GM04504 (cell line): Measurements from ENCODE around the gene IRX6.

ENCODE experiments used
- DNase-seq: peaks from one replicate; pipeline ENCODE4 v3.0.0-alpha.2; 2012; ENCODE audit warnings: low read depth

IRX6 gene

DNA sequence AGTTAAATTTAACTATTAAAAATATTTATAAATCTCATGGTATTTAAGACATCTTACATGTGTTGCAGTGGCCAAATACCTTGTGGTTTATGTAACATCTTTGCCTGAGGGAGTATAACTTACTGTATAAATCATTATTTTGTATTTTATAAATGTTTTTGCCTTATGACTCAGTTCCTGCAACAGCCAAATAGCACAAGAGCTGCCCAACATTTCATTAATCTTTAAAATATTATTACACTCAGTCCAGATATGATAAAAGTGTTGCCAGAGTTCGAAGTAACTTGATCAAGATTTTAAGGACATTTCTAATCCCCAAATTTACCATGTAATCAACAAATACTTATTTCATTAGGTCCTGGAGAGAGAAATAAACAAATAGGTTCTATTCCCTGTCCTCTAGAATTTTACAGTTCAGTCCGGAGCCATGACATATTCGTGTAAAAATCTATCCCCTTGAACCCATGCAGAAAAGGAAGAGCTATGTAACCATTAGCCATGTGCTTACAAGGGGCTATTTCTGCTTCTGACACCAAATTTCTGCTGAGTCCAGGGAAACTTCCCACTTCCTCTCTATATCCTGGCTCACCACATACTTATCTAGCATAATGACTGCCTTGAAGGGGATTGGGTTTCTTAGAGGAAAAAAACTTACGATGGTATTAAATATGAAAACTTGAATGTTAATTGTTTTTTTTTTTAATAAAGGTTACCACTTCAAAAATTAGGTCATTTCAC is 44.0 kb downstream of the IRX6 start:
- DNase-seq, result peak; percentile 17

DNA sequence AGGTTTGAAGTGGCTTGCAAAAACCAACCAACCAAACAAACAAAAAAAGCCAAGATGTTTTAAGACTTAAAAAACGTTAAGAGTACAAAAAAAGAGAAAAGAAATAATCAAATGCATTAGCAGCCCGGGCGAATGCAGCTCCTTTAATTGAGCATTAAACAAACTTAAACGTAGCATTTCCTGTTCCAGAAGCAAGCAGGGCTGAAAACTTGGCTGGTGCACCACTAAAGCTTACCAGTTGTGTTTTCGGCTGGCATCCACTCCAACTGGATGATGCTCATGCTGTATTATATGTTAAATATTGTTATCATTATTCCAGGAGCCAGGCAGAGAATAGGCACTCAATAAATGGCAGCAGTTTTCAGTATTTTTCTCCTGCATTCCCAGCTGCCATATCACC is 45.1 kb downstream of the IRX6 start:
- DNase-seq, result no peak

DNA sequence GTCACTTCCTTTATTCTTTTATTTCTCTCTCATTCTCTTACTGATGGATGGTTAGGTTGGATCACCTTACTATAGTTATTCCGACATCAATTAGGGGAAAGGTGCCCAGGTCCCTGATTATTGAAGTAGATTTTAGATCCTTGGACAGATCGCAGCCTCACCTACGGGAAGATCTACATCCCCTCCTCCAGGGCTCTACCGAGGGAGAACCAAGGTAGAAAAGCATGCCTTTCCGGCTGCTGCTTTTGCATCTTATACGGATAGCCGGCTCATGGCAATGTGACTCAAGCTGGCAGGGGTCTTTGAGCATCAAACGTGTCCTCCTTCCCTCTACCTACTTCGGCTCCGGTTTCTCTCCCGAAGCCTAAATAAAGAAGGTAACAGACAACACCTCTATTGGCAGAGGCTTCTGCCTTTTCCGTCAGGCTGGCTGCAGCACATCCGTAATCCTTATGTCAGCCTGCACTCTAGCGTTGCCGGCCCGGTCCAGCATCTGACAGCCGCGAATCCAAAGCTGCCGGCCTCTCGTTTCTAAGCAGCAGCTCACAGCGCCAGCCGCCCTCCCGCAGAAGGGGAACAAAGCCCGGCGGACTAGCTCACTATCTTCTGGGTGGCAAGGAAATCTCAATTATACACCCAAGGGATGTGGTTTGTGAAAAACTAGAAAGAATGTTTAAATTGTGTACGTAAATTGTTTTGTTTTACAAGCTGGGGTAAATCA is 46.9 kb downstream of the IRX6 start:
- DNase-seq, result peak; percentile 17

DNA sequence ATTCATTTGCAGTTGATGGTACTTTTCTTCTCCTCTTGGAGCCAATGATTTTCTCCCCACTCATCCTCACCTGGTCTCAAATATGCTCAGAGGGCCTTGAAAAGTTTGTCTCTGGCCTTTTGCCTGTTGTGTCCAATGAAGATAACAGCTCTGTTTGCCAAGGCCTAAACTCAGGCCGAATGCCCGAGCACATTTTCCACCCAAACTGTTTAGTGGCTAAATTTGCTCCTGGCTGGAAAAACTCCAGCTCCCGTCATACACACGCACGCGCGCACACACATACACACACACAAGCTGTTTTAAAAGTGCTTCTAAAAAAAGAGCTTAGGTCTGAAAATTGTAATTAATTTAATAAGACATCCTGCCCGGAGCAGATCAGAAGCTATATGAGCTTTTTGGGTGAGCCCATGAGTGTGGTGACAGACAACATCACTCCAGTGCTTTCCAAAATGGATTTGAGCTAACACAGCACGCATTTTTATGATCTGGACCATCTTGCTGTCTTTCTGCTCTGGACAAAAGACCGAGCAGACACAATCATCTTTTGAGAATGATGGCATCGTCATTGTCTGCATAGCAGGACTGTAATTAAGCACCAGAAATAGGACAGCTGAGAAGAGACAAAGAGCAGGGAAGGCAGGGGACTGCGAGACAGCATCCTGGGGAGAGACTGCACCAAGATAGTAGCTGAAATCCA is 48.9 kb downstream of the IRX6 start:
- no peak for DNase-seq

DNA sequence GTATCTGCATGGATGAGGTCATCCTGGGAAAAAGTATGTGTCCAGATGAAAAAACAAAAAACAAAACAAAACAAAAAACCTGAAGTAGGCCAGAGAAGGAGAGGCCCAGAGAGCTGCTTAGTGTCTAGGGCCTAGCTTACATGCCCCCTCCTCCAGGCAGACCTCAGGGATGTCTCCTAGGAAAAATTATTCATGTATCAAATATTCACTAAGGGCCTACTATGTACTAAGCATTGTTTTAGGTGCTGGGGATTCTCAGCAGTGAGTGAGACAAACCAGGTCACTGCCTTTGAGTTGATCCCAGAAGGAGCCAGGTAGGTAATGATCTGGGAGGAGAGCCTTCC is 49.5 kb downstream of the IRX6 start:
- no peak for DNase-seq

DNA sequence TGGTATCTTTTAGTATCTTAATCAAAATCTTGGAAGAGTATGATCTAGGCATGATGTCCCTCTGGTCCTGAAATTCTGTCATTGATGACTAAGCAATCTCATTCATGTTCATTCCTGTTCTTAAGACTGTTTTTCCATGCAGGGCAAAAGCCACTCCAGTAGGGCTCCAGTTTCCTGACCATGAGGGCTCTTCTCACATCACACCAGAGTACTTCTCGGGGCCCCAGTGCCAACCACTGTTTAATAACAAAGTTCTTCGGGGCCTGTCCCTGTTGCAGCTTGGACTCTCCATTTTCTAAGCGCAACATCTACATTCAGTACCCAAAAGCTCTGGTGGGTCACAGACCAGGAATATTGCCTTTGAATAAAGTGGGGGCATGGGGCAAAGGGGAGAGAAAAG is 52.0 kb downstream of the IRX6 start:
- DNase-seq, result no peak

DNA sequence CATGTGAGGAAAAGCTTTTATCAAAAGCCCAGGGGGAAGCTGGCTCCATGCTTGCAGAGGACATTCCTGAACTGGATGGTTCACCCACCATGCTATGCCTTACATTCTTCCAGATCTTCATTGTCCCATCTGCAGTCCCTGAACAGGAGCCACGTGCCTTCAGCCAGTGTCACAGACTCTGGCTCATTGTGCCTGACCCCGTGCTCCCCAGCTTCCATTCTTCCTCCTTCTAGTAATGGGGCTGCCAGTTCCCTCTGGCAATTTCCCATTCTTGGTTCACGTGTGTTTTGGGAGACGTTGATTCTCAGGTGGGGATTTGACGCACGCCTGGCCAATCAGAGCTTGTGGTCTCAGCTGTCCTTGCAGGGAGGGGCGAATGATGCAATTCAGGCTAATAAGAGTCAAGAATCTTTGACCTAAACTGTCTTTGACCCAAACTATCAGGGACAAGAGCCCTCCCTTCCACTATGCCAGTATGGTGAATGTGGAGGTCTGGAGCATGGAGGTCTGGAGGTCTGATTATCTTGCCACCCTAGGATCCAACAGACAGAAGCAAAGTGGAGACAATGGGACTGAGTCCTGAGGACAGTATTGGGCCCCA is 52.7 kb downstream of the IRX6 start:
- no peak for DNase-seq

DNA sequence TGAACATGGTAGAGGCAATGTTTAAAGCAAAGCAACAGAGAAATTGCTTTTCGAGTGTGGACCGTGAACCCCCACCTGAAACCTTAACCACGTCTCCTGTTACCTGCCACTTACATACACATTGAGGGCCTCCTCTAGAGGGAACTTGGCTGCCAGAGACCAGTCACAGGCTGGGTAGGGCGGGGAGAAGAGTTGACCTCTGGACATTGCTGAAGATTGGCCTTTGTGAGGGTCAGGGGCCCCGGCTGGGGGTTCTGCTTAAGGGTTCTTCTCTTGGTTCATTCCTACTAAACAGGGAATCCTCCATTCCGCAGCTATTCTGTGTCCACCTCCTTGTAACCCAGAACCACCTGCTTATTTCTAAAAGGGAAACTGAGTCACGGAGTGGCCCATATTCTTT is 53.8 kb downstream of the IRX6 start:
- DNase-seq, result no peak

DNA sequence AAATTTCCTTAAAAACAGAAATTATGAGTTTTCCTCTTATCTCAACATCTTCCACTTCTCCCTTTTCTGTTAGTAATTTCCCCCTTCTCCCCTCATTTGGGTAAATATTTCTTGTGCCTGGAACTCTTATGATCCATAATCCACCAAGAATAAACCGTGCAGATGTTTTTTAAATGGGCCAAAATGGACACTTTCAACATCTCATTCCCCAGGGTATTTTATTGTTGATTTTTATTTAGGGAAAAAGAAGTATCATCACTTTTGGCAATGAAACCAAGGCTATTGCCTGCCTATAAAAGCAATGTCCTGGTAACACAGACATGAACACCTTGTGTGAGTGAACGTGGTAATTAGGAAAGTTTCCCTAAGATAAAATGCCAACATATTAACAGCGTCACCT is 54.6 kb downstream of the IRX6 start:
- DNase-seq, result no peak

DNA sequence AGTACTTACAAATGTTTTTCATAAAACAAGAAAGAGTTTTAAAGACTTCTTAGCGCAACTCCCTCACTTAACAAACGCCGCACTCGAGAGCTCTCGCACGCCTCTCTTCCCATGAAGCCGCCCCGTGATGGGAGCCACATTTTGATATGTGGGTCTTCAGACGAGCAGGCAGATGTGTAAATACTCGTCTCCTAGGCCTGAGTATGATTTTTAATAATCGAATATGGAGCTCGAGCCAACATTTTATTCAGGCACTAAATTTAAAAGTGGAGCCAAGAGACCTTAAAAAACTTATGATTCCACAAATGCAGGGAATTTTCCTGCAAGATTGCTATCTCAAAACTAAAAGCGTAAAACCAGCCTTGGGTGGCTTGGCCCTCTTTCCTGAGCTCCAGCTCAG is 55.4 kb downstream of the IRX6 start:
- DNase-seq, result no peak

DNA sequence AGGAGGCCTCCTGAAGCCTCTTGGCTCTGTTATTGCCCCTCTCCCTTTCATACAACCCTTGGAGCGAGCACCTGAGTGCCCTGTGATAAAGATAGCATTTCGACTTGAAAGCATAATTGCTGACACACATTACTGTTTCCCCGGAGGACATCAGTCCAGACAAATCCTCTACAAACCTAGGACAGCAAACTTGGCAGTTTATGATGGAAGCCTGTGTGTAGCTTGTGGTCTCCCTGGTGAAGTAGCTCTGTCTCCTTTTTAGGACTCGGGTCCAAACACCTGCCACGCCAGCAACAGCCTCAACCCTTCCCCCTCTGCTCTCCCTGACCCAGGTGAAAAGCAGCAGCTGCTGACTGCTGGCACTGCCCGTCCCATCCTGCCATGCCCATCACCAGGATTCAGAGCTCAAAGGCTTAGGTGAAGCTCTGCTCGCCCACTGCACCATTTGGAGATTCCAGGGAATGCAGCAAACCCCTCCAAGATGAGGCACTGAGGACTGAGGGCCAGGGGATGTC is 55.9 kb downstream of the IRX6 start:
- DNase-seq, result no peak
